Heart right ventricle (tissue), 16 donors: ENCODE data around the gene SKAP2. TPM values are rescaled to one million over a fixed set of nuclear protein-coding genes. Genes with fewer than 3 reads are reported as not detected.

Source experiments
- ATAC-seq, 8 donors: fragments of 200-7000 bp; cut with Tn5 transposase; one replicate each; pipeline ENCODE4 v1.9.1; 2020; ENCODE audit warnings: mild to moderate bottlenecking in 8 of 8, moderate library complexity in 8 of 8, moderate number of reproducible peaks in 1 of 8
- DNase-seq, 2 donors: peaks; one replicate each; pipeline ENCODE4 v3.0.0-alpha.2; 2020
- H3K27ac ChIP-seq, 10 donors: fragments of 200-600 bp; sonication (generic) in 2 of 10; one replicate each; pipeline versions ENCODE4 v1.5.0 to v1.8.0; 2020 to 2022; ENCODE audit warnings: mild to moderate bottlenecking in 3 of 10
- H3K27me3 ChIP-seq, 7 donors: fragments of 200-600 bp; one replicate each; pipeline ENCODE4 v1.8.0; 2021 to 2022; ENCODE audit warnings: mild to moderate bottlenecking in 2 of 7
- H3K36me3 ChIP-seq, 9 donors: fragments of 200-600 bp; sonication (generic) in 1 of 9; one replicate each; pipeline versions ENCODE4 v1.5.0 to v1.8.0; 2020 to 2022; ENCODE audit warnings: mild to moderate bottlenecking in 2 of 9
- H3K4me1 ChIP-seq, 9 donors: fragments of 200-600 bp; sonication (generic) in 1 of 9; one replicate each; pipeline versions ENCODE4 v1.5.0 to v1.8.0; 2020 to 2022; ENCODE audit warnings: mild to moderate bottlenecking in 4 of 9
- H3K4me3 ChIP-seq, 10 donors: fragments of 200-600 bp; sonication (generic) in 2 of 10; one replicate each; pipeline versions ENCODE4 v1.5.0 to v1.8.0; 2020 to 2022; ENCODE audit warnings: mild to moderate bottlenecking in 7 of 10, moderate library complexity in 2 of 10
- H3K9me3 ChIP-seq, 11 donors: fragments of 200-600 bp in 10 of 11; sonication (generic) in 2 of 11; one replicate each; pipeline versions ENCODE4 v1.5.0 to v1.8.0; 2013 to 2022; ENCODE audit warnings: mild to moderate bottlenecking in 2 of 11, control low read depth in 1 of 11, moderate library complexity in 1 of 11
- WGBS, 2 donors: extraction: QIAGEN DNeasy Blood & Tissue Kit; methylation state at CpG; one replicate each; pipeline ENCODE4 v1.1.7; 2013; ENCODE audit warnings: inconsistent platforms in 1 of 2; 5-methylcytosine and 5-hydroxymethylcytosine counted together
- intact Hi-C, 10 donors: fragments of 100-400 bp; cut with DNase I; formaldehyde crosslinking; loops; one replicate each; pipeline versions ENCODE4 v1.11.1 to v1.14.2; 2022
- polyA plus RNA-seq, 2 donors: library from polyadenylated mRNA; stranded (reverse); fragments of 200-250 nt; gene quantifications; one replicate each; pipeline ENCODE4 v1.2.3, GENCODE V29; 2013
- total RNA-seq, 10 donors: library from RNA; stranded (reverse); fragmentation: NEBNext Ultra II Directional in 3 of 10; extraction: Animal tissue kit (Norgen Biotek cat#: 25700) in 3 of 10; gene quantifications; one replicate each; pipeline versions ENCODE4 v1.2.1 to v1.2.4, GENCODE V29; 2021 to 2023
- TF ChIP-seq, protein P1 (sequence below), 9 donors: fragments of 200-600 bp; sonication (generic) in 2 of 9; IDR thresholded peaks; one replicate each; pipeline versions ENCODE4 v1.5.0 to v1.8.0; 2021 to 2022; ENCODE audit warnings: antibody characterized with exemption in 9 of 9, mild to moderate bottlenecking in 5 of 9, moderate library complexity in 1 of 9
- donor health status: Arrhythmogenic right ventricular cardiomyopathy.
- donor health status: ischemic (EF 13 %, LVEDD 7.1; RV severe dilation, severe dysfunction).
- donor health status: healthy with polysubstance abuse.
- donor health status: DM: no; HTN: yes; CAD: no.
- donor health status: DM: no; HTN: no; CAD: no.
- donor health status: ischemic (EF 25% LVEDD 6.9; RV normal size, moderate dysfunction).
- donor health status: ischemic (EF 25% LVEDD 5.7; RV mildly dilated, moderate dysfunction).
- donor health status: healthy.
- donor health status: DM: yes; HTN: yes; CAD: no.
- donor health status: Ischemic cardiomyopathy.
- donor health status: ischemic (EF 35%, LVEDD 5.7; RV mildly dilated, moderate dysfunction).
- donor health status: nonischemic (EF 11% LVEDD 7.7; RV severe dilation, severe dysfunction).
- donor health status: DM: yes; HTN: yes; CAD: no.
- donor health status: PGD.
- donor health status: ischemic (EF 29% LVEDD 5.4; RV normal size, mild dysfunction).
- donor health status: nonischemic (EF 23%, LVEDD 6.1; RV moderate dilation, normal function).

Gene SKAP2
- total and polyA plus RNA-seq, 12 donors, result 1.9 to 12.3 (median 4.6) TPM

DNA sequence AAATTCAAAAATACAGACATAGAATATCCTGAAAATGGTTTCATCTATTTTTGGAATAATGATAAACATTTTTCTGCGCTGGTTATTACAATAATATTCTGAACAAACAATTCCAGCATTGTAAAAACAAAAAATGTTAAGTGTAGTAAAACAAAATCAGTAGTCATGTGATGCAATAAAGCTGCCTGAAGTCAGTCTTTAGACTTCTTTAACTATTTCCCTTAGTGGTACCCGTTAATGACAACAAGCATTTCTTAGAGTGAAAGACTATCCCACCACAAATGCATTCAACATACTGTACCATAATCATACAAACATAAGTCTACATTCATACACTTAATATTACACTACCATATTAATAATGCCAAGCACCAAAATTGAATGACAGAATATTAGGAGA is 1.6 kb downstream of the SKAP2 start:
- Histone ChIP-seq H3K4me3 (peak overlapping the region in 1 of 10 donors; percentile 80), H3K9me3 (no peaks in the 10 kb centered on the region), H3K27ac (peak overlapping the region in 1 of 10 donors; percentile 97), H3K4me1 (peaks cover 0 to 32% (median 0%) of the 10 kb centered on the region in 9 donors), H3K36me3 (no peaks in the 10 kb centered on the region), H3K27me3 (peaks cover 0 to 98% (median 57%) of the 10 kb centered on the region in 7 donors)
- DNase-seq (no peak), ATAC-seq (no peak)
- WGBS, 2 donors, result 56 to 67% methylated on average over 2 of the region's 2 CpGs
- TF ChIP-seq, protein P1, sequence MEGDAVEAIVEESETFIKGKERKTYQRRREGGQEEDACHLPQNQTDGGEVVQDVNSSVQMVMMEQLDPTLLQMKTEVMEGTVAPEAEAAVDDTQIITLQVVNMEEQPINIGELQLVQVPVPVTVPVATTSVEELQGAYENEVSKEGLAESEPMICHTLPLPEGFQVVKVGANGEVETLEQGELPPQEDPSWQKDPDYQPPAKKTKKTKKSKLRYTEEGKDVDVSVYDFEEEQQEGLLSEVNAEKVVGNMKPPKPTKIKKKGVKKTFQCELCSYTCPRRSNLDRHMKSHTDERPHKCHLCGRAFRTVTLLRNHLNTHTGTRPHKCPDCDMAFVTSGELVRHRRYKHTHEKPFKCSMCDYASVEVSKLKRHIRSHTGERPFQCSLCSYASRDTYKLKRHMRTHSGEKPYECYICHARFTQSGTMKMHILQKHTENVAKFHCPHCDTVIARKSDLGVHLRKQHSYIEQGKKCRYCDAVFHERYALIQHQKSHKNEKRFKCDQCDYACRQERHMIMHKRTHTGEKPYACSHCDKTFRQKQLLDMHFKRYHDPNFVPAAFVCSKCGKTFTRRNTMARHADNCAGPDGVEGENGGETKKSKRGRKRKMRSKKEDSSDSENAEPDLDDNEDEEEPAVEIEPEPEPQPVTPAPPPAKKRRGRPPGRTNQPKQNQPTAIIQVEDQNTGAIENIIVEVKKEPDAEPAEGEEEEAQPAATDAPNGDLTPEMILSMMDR (IDR thresholded peaks at IDR 0.05), result no peak
- intact Hi-C loops, result no loop called here

DNA sequence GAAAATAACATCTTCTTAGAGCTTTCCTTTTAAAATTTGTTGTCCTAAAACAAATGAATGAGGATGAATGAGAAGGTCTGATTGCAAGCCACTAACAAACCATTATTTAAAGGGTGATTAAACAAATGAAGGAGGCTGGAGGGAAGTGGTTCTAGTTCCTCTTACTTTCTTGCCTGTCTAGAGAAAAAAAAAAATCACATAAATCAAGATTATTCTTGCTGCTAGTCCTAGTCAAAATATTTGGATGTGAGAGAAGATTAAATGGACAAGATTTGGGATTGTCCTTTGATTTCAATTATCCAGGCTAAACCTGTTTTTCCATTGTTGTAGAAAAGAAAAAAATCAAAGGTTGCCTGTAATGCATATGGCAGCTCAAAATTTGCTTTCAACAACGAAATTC is 3.3 kb downstream of the SKAP2 start:
- Histone ChIP-seq H3K4me3 (no peak overlapping the region), H3K27me3 (peaks cover 0 to 97% (median 66%) of the 10 kb centered on the region in 7 donors), H3K4me1 (peaks cover 0 to 43% (median 0%) of the 10 kb centered on the region in 9 donors), H3K36me3 (no peaks in the 10 kb centered on the region), H3K27ac (no peak overlapping the region), H3K9me3 (no peaks in the 10 kb centered on the region)
- ATAC-seq (no peak), DNase-seq (no peak)
- intact Hi-C loops, result no loop called here
- WGBS, 2 donors, result 56 to 62% methylated on average over 1 of the region's 1 CpG
- TF ChIP-seq, protein P1 (IDR thresholded peaks at IDR 0.05), result no peak

DNA sequence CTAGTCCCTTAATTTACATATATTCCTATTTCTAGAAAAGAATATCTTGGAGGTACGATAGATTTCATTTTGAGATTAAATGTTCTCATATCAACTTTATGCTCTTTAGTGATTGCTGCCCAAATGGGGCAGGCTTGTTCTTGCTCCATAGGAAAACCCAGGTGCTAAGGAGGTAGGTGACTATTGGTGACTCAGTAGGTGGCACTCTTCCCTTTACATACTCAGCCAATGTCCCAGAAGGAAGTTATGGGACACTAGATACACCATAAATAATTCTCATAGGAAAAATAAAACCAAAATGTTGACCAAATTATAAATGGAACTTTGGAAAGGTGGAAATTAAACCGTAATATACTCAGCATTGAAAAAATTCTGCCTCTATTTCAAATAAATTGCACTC is 4.0 kb downstream of the SKAP2 start:
- no peak for DNase-seq
- Histone ChIP-seq H3K4me3 (no peak overlapping the region), H3K9me3 (no peaks in the 10 kb centered on the region), H3K27me3 (peaks cover 0 to 97% (median 66%) of the 10 kb centered on the region in 7 donors), H3K4me1 (peaks cover 0 to 42% (median 0%) of the 10 kb centered on the region in 9 donors), H3K36me3 (no peaks in the 10 kb centered on the region), H3K27ac (no peak overlapping the region)
- ATAC-seq, result no peak
- intact Hi-C loops, result no loop called here
- TF ChIP-seq, protein P1 (IDR thresholded peaks at IDR 0.05), result no peak
- WGBS, 2 donors, result 66 to 74% methylated on average over 2 of the region's 2 CpGs

DNA sequence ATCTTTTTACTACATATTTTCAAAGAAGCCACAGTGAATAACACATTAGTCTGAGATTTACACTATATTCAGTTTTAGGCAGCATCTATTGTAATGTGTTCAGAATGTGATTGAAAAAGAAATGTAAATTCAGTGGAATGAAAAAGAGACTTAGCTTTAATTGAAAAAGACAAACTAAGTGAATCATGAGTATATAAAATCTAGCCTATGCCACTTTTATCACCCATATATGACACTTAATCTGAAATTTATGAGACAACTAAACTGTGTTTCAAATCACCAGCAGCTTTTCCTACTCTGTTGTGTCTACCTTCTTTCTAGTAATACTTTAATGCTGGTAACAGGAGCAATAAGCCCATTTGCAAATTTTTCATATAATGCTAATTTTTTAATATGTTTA is 4.7 kb downstream of the SKAP2 start:
- Histone ChIP-seq H3K4me3 (no peak overlapping the region), H3K4me1 (peaks cover 0 to 36% (median 0%) of the 10 kb centered on the region in 9 donors), H3K36me3 (no peaks in the 10 kb centered on the region), H3K9me3 (no peaks in the 10 kb centered on the region), H3K27me3 (peaks cover 0 to 99% (median 73%) of the 10 kb centered on the region in 7 donors), H3K27ac (no peak overlapping the region)
- TF ChIP-seq, protein P1 (IDR thresholded peaks at IDR 0.05), result no peak
- ATAC-seq (no peak), DNase-seq (no peak)
- intact Hi-C loops, result loop anchor here in 3 of 10 donors (10.0 kb wide), 2 partner anchors 295 to 305 kb away; partner anchors contain the start of genes HOXA9 (in 2 of the 3), HOXA3 (in 1 of the 3) and HOXA7 (in 1 of the 3)
